Vagina (tissue), 2 donors: ENCODE data around the gene PTPN14. TPM values are rescaled to one million over a fixed set of nuclear protein-coding genes. Genes with fewer than 3 reads are reported as not detected.

Source experiments
- DNase-seq, 2 donors: peaks; one replicate each; pipeline ENCODE4 v3.0.0-alpha.2; 2017; ENCODE audit errors: extremely low spot score in 2 of 2
- H3K27ac ChIP-seq: fragments of 200-600 bp; sonication (generic); one replicate; pipeline ENCODE4 v1.5.1; 2019
- H3K27me3 ChIP-seq: fragments of 200-600 bp; sonication (generic); one replicate; pipeline ENCODE4 v1.5.1; 2019
- H3K36me3 ChIP-seq, 2 donors: fragments of 200-600 bp; sonication (generic); one replicate each; pipeline ENCODE4 v1.5.1; 2017 to 2019
- H3K4me1 ChIP-seq: fragments of 200-600 bp; sonication (generic); one replicate; pipeline ENCODE4 v1.5.1; 2019
- H3K4me3 ChIP-seq, 2 donors: fragments of 200-600 bp; sonication (generic); 1 replicate in 1 of 2; 2 replicates in 1 of 2; pipeline ENCODE4 v1.5.1; 2016 to 2019
- H3K9me3 ChIP-seq: fragments of 200-600 bp; sonication (generic); one replicate; pipeline ENCODE4 v1.5.1; 2019
- CTCF ChIP-seq, 3 experiments: fragments of 450-650 bp in 2 of 3; fragments of 200-600 bp in 1 of 3; sonication (generic) in 1 of 3; IDR thresholded peaks; one replicate each; pipeline ENCODE4 v1.5.1; 2017 to 2019; ENCODE audit warnings: antibody characterized with exemption in 3 of 3, mild to moderate bottlenecking in 2 of 3, moderate library complexity in 2 of 3
- POLR2A ChIP-seq, 2 donors: fragments of 450-650 bp; IDR thresholded peaks; one replicate each; pipeline ENCODE4 v1.6.1; 2017; ENCODE audit warnings: antibody characterized with exemption in 2 of 2, mild to moderate bottlenecking in 2 of 2, moderate library complexity in 2 of 2
- POLR2AphosphoS5 ChIP-seq, 2 donors: sonication (generic); formaldehyde crosslinking; IDR thresholded peaks; one replicate each; pipeline ENCODE4 v1.9.0; 2017; ENCODE audit warnings: antibody characterized with exemption in 2 of 2, mild to moderate bottlenecking in 2 of 2, low read depth in 1 of 2; ENCODE audit not compliant: insufficient read depth in 1 of 2
- intact Hi-C: fragments of 100-400 bp; cut with DNase I; formaldehyde crosslinking; loops from one replicate; pipeline ENCODE4 v1.15.1; 2023
- total RNA-seq: library from RNA; depleted of rRNA; stranded (reverse); fragments of >200 nt; gene quantifications from one replicate; pipeline ENCODE4 v1.2.3, GENCODE V29; 2016

Gene PTPN14
- total RNA-seq, 1 donor from 2014 or later, result 24.3 TPM

- Histone ChIP-seq H3K27ac (no peak overlapping the region), H3K4me3 (no peak overlapping the region), H3K9me3 (no peaks in the 10 kb centered on the region), H3K27me3 (no peaks in the 10 kb centered on the region), H3K4me1 (peaks cover 19% of the 10 kb centered on the region), H3K36me3 (peaks cover 0 to 7% of the 10 kb centered on the region in 2 donors)
- TF ChIP-seq POLR2AphosphoS5 (IDR thresholded peaks at IDR 0.05; ENCODE audit: insufficient read depth in 1 of 2, low read depth in 1 of 2) (no peak), POLR2A (IDR thresholded peaks at IDR 0.05) (no peak), CTCF (IDR thresholded peaks at IDR 0.05) (no peak)
- DNase-seq, result no peak
- intact Hi-C loops, result no loop called here
Measured at GRCh38 chr1:214467078-214467585, 84.3 kb downstream of the PTPN14 start.

GRCh38 chr1:214466403-214467077, 84.9 kb downstream of the PTPN14 start:
- intact Hi-C loops, result no loop called here
- Histone ChIP-seq H3K4me3 (no peak overlapping the region), H3K9me3 (no peaks in the 10 kb centered on the region), H3K4me1 (peaks cover 23% of the 10 kb centered on the region), H3K36me3 (peaks cover 0 to 7% of the 10 kb centered on the region in 2 donors), H3K27ac (no peak overlapping the region), H3K27me3 (no peaks in the 10 kb centered on the region)
- TF ChIP-seq POLR2A (IDR thresholded peaks at IDR 0.05), result no peak
- no peak for TF ChIP-seq POLR2AphosphoS5 (IDR thresholded peaks at IDR 0.05; ENCODE audit: insufficient read depth in 1 of 2, low read depth in 1 of 2)
- no peak for TF ChIP-seq CTCF (IDR thresholded peaks at IDR 0.05)
- no peak for DNase-seq

- intact Hi-C loops, result no loop called here
- Histone ChIP-seq H3K4me3 (no peak overlapping the region), H3K4me1 (peaks cover 23% of the 10 kb centered on the region), H3K27ac (no peak overlapping the region), H3K27me3 (no peaks in the 10 kb centered on the region), H3K9me3 (no peaks in the 10 kb centered on the region), H3K36me3 (peaks cover 0 to 7% of the 10 kb centered on the region in 2 donors)
- TF ChIP-seq CTCF (IDR thresholded peaks at IDR 0.05), result no peak
- TF ChIP-seq POLR2A (IDR thresholded peaks at IDR 0.05), result no peak
- no peak for TF ChIP-seq POLR2AphosphoS5 (IDR thresholded peaks at IDR 0.05; ENCODE audit: insufficient read depth in 1 of 2, low read depth in 1 of 2)
- no peak for DNase-seq
Measured at GRCh38 chr1:214464445-214465287, 86.7 kb downstream of the PTPN14 start.

GRCh38 chr1:214463596-214463995, 87.8 kb downstream of the PTPN14 start:
- H3K27ac ChIP-seq, result no peak overlapping the region
- no peak overlapping the region for H3K4me3 ChIP-seq
- intact Hi-C loops, result no loop called here
- no peak for TF ChIP-seq POLR2AphosphoS5 (IDR thresholded peaks at IDR 0.05; ENCODE audit: insufficient read depth in 1 of 2, low read depth in 1 of 2)
- TF ChIP-seq CTCF (IDR thresholded peaks at IDR 0.05), result no peak
- no peak for TF ChIP-seq POLR2A (IDR thresholded peaks at IDR 0.05)
- peaks cover 0 to 7% of the 10 kb centered on the region in 2 donors for H3K36me3 ChIP-seq
- no peaks in the 10 kb centered on the region for H3K27me3 ChIP-seq
- no peak for DNase-seq
- no peaks in the 10 kb centered on the region for H3K9me3 ChIP-seq
- H3K4me1 ChIP-seq, result peaks cover 23% of the 10 kb centered on the region
